Measurements from ENCODE around the gene INSYN2B.

INSYN2B gene

DNA sequence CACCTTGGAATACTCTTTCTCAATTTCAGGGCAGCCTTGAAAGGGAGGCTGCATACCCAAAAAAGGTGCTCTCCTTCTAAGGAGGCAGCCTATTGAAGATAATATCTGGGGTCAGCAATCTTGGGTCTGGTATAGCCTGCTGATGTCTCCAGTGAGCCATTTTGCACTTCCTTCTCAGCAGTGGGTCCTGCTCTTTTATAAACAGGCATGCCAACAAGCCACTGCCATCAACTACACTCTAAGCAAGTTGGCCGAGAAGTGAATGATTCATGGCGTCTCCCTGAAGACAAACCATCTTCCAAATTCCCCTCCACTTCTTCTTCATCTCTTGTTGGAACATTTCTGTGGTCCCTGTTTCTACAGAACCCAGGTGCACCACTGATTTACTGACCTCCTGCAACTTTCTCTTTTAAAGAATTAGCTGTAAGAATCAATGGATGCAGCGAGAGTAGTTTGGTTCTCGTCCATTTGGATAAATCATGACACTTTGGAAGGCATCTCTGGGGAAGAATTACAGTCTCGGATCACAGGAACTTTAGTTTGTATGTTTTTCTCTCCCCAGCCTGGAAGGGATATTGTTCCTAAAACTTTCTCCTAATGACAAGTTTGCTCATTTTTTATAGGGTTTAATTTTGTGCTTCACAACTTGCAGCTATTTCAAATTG is 108.3 kb downstream of the INSYN2B start:
- no peak overlapping the region for H3K4me3 ChIP-seq (ENCODE audit: low read length)
- no peaks in the 10 kb centered on the region for H3K79me2 ChIP-seq (ENCODE audit: low read length)
- H3K36me3 ChIP-seq (replicated peaks; ENCODE audit: insufficient read depth, low read length) = no peaks in the 10 kb centered on the region
- no peaks in the 10 kb centered on the region for H4K20me1 ChIP-seq (ENCODE audit: insufficient read depth, low read length)
- TF ChIP-seq EZH2 (optimal IDR thresholded peaks at IDR 0.05; ENCODE audit: low read depth, low read length) = no peak
- TF ChIP-seq, protein P1, sequence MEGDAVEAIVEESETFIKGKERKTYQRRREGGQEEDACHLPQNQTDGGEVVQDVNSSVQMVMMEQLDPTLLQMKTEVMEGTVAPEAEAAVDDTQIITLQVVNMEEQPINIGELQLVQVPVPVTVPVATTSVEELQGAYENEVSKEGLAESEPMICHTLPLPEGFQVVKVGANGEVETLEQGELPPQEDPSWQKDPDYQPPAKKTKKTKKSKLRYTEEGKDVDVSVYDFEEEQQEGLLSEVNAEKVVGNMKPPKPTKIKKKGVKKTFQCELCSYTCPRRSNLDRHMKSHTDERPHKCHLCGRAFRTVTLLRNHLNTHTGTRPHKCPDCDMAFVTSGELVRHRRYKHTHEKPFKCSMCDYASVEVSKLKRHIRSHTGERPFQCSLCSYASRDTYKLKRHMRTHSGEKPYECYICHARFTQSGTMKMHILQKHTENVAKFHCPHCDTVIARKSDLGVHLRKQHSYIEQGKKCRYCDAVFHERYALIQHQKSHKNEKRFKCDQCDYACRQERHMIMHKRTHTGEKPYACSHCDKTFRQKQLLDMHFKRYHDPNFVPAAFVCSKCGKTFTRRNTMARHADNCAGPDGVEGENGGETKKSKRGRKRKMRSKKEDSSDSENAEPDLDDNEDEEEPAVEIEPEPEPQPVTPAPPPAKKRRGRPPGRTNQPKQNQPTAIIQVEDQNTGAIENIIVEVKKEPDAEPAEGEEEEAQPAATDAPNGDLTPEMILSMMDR (IDR thresholded peaks at IDR 0.05; ENCODE audit: low read length) = no peak
- TF ChIP-seq EZH2phosphoT487 (IDR thresholded peaks at IDR 0.05; ENCODE audit: low read length) = no peak
- no peaks in the 10 kb centered on the region for H3F3A ChIP-seq (ENCODE audit: insufficient read depth, low read length)
- H3K4me1 ChIP-seq (ENCODE audit: low read length) = no peaks in the 10 kb centered on the region
- no peak for DNase-seq
- H3K27ac ChIP-seq (ENCODE audit: low read length) = no peak overlapping the region
- H2AFZ ChIP-seq (ENCODE audit: low read length) = no peak overlapping the region
- H3K4me2 ChIP-seq (ENCODE audit: low read depth, low read length) = no peak overlapping the region
- no peaks in the 10 kb centered on the region for H3K9me3 ChIP-seq (replicated peaks; ENCODE audit: insufficient read depth, low read length)
- H3K9ac ChIP-seq (ENCODE audit: low read length) = no peak overlapping the region
- H3K9me2 ChIP-seq (replicated peaks; ENCODE audit: insufficient read depth, low read length) = no peaks in the 10 kb centered on the region
- no peaks in the 10 kb centered on the region for H3K27me3 ChIP-seq (replicated peaks; ENCODE audit: insufficient read depth, low read length)

DNA sequence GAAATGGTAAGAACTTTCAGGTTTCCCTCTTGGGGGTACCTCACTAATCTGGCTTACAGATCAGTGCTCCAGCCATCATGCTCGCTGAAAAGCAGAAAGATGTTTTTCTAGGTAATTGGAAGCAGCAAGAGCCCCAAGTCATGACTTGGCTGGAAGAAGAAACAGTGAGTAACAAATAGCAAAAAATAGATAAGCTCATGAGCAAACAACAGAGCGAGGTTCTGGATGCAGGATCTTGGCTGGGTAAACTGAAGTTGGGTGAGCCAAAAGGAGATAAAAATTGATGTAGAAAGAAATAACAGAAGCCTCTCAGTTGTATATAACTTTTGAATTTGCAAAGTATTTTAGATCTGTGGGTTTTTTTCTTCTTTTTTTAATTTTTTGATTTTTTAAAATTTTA is 110.1 kb downstream of the INSYN2B start:
- 0 out of 2 replicates have a peak, but pooled peaks cover 5% of the 10 kb centered on the region for H3K4me1 ChIP-seq (ENCODE audit: low read length)
- H3K27ac ChIP-seq (ENCODE audit: low read length) = no peak overlapping the region
- DNase-seq = no peak
- TF ChIP-seq EZH2 (optimal IDR thresholded peaks at IDR 0.05; ENCODE audit: low read depth, low read length) (no peak), EZH2phosphoT487 (IDR thresholded peaks at IDR 0.05; ENCODE audit: low read length) (no peak)
- TF ChIP-seq, protein P1 (IDR thresholded peaks at IDR 0.05; ENCODE audit: low read length) = no peak
- H3K36me3 ChIP-seq (replicated peaks; ENCODE audit: insufficient read depth, low read length) = no peaks in the 10 kb centered on the region
- no peaks in the 10 kb centered on the region for H3K9me2 ChIP-seq (replicated peaks; ENCODE audit: insufficient read depth, low read length)
- no peaks in the 10 kb centered on the region for H3K9me3 ChIP-seq (replicated peaks; ENCODE audit: insufficient read depth, low read length)
- no peak overlapping the region for H3K4me2 ChIP-seq (ENCODE audit: low read depth, low read length)
- H3K79me2 ChIP-seq (ENCODE audit: low read length) = no peaks in the 10 kb centered on the region
- H2AFZ ChIP-seq (ENCODE audit: low read length) = no peak overlapping the region
- H3K9ac ChIP-seq (ENCODE audit: low read length) = no peak overlapping the region
- no peaks in the 10 kb centered on the region for H3K27me3 ChIP-seq (replicated peaks; ENCODE audit: insufficient read depth, low read length)
- no peaks in the 10 kb centered on the region for H4K20me1 ChIP-seq (ENCODE audit: insufficient read depth, low read length)
- no peak overlapping the region for H3K4me3 ChIP-seq (ENCODE audit: low read length)
- H3F3A ChIP-seq (ENCODE audit: insufficient read depth, low read length) = no peaks in the 10 kb centered on the region

DNA sequence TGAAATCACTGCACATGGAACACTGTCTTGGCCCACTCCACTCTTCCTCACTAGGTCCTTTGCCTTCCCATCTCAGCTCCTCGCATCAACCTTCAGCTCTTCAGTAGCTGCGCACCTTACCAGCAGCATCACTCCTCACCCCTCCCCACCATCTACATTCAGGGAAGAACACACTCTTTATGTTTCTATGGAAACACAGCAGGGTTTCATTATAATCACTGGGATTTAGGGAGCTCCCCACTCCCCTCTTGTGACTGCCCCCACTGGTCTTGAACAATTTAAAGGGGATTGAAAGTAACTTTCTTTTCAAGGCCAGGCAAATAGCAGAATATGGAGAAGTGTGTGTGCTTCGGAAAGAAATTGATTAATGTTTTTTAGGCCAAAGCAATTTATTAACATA is 111.2 kb downstream of the INSYN2B start:
- H3K4me2 ChIP-seq (ENCODE audit: low read depth, low read length) = no peak overlapping the region
- no peaks in the 10 kb centered on the region for H3K79me2 ChIP-seq (ENCODE audit: low read length)
- no peaks in the 10 kb centered on the region for H3K27me3 ChIP-seq (replicated peaks; ENCODE audit: insufficient read depth, low read length)
- no peak for DNase-seq
- no peaks in the 10 kb centered on the region for H4K20me1 ChIP-seq (ENCODE audit: insufficient read depth, low read length)
- H3K4me3 ChIP-seq (ENCODE audit: low read length) = no peak overlapping the region
- no peaks in the 10 kb centered on the region for H3K36me3 ChIP-seq (replicated peaks; ENCODE audit: insufficient read depth, low read length)
- no peak for TF ChIP-seq EZH2 (optimal IDR thresholded peaks at IDR 0.05; ENCODE audit: low read depth, low read length)
- TF ChIP-seq EZH2phosphoT487 (IDR thresholded peaks at IDR 0.05; ENCODE audit: low read length) = no peak
- TF ChIP-seq, protein P1 (IDR thresholded peaks at IDR 0.05; ENCODE audit: low read length) = no peak
- H3K9ac ChIP-seq (ENCODE audit: low read length) = no peak overlapping the region
- H3K27ac ChIP-seq (ENCODE audit: low read length) = no peak overlapping the region
- no peaks in the 10 kb centered on the region for H3F3A ChIP-seq (ENCODE audit: insufficient read depth, low read length)
- H3K9me2 ChIP-seq (replicated peaks; ENCODE audit: insufficient read depth, low read length) = no peaks in the 10 kb centered on the region
- H3K9me3 ChIP-seq (replicated peaks; ENCODE audit: insufficient read depth, low read length) = no peaks in the 10 kb centered on the region
- 0 out of 2 replicates have a peak, but pooled peaks cover 5% of the 10 kb centered on the region for H3K4me1 ChIP-seq (ENCODE audit: low read length)
- H2AFZ ChIP-seq (ENCODE audit: low read length) = no peak overlapping the region
